ENCODE measurements around the gene CHN2.

DNA sequence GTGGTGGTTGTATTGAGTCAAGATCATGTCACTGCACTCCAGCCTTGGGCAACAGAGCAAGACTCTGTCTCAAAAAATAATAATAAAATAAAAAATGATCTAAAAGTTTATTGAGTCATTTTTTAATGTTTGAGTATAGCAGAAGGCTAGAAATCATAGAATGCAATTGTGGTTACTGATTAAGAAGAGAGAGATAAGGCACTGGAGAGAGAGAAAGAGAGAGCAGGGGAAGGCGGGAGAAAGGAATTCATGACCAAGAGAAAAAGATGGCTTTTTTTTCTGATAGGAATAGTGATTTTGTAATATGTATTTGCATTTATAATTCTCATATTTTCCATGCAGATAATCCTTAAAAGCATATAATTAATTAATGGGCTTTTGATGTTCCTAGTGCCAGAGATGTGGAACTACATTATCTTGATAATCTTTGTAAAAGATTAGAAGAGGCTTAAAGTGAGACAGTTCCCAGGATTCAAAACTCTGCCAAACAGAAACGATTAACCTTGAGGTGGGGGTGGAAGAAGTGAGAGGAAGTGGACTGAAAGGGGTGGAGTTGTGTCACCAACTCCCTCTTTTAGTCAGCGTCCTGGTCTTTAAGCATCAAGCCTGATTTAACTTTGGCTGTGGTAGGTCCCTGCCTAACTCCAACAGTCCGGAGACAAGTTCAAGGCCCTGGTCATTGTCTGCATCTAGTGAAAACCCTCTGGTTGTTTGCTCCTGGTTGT is 76.2 kb downstream of the CHN2 start:
- TF ChIP-seq, protein P1, sequence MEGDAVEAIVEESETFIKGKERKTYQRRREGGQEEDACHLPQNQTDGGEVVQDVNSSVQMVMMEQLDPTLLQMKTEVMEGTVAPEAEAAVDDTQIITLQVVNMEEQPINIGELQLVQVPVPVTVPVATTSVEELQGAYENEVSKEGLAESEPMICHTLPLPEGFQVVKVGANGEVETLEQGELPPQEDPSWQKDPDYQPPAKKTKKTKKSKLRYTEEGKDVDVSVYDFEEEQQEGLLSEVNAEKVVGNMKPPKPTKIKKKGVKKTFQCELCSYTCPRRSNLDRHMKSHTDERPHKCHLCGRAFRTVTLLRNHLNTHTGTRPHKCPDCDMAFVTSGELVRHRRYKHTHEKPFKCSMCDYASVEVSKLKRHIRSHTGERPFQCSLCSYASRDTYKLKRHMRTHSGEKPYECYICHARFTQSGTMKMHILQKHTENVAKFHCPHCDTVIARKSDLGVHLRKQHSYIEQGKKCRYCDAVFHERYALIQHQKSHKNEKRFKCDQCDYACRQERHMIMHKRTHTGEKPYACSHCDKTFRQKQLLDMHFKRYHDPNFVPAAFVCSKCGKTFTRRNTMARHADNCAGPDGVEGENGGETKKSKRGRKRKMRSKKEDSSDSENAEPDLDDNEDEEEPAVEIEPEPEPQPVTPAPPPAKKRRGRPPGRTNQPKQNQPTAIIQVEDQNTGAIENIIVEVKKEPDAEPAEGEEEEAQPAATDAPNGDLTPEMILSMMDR (IDR thresholded peaks at IDR 0.05): no peak
- TF ChIP-seq NFYB (CRISPR knock-in tag; conservative IDR thresholded peaks at IDR 0.05; ENCODE audit: low read depth): no peak
- TF ChIP-seq, protein P2, sequence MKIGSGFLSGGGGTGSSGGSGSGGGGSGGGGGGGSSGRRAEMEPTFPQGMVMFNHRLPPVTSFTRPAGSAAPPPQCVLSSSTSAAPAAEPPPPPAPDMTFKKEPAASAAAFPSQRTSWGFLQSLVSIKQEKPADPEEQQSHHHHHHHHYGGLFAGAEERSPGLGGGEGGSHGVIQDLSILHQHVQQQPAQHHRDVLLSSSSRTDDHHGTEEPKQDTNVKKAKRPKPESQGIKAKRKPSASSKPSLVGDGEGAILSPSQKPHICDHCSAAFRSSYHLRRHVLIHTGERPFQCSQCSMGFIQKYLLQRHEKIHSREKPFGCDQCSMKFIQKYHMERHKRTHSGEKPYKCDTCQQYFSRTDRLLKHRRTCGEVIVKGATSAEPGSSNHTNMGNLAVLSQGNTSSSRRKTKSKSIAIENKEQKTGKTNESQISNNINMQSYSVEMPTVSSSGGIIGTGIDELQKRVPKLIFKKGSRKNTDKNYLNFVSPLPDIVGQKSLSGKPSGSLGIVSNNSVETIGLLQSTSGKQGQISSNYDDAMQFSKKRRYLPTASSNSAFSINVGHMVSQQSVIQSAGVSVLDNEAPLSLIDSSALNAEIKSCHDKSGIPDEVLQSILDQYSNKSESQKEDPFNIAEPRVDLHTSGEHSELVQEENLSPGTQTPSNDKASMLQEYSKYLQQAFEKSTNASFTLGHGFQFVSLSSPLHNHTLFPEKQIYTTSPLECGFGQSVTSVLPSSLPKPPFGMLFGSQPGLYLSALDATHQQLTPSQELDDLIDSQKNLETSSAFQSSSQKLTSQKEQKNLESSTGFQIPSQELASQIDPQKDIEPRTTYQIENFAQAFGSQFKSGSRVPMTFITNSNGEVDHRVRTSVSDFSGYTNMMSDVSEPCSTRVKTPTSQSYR (CRISPR knock-in tag; IDR thresholded peaks at IDR 0.05): no peak
- no peak for TF ChIP-seq ZBTB21 (CRISPR knock-in tag; IDR thresholded peaks at IDR 0.05; ENCODE audit: borderline replicate concordance)
- no peak for TF ChIP-seq CREB1 (CRISPR knock-in tag; IDR thresholded peaks at IDR 0.05)
- TF ChIP-seq, protein P3, sequence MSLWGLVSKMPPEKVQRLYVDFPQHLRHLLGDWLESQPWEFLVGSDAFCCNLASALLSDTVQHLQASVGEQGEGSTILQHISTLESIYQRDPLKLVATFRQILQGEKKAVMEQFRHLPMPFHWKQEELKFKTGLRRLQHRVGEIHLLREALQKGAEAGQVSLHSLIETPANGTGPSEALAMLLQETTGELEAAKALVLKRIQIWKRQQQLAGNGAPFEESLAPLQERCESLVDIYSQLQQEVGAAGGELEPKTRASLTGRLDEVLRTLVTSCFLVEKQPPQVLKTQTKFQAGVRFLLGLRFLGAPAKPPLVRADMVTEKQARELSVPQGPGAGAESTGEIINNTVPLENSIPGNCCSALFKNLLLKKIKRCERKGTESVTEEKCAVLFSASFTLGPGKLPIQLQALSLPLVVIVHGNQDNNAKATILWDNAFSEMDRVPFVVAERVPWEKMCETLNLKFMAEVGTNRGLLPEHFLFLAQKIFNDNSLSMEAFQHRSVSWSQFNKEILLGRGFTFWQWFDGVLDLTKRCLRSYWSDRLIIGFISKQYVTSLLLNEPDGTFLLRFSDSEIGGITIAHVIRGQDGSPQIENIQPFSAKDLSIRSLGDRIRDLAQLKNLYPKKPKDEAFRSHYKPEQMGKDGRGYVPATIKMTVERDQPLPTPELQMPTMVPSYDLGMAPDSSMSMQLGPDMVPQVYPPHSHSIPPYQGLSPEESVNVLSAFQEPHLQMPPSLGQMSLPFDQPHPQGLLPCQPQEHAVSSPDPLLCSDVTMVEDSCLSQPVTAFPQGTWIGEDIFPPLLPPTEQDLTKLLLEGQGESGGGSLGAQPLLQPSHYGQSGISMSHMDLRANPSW (CRISPR knock-in tag; conservative IDR thresholded peaks at IDR 0.05; ENCODE audit: low read depth): no peak
- TF ChIP-seq SMAD3 (CRISPR knock-in tag; IDR thresholded peaks at IDR 0.05; ENCODE audit: borderline replicate concordance): no peak
- TF ChIP-seq KAT7 (CRISPR knock-in tag; IDR thresholded peaks at IDR 0.05; ENCODE audit: borderline replicate concordance): no peak
- no peak for TF ChIP-seq ATF1 (CRISPR knock-in tag; IDR thresholded peaks at IDR 0.05)
- TF ChIP-seq NFE2L1 (CRISPR knock-in tag; IDR thresholded peaks at IDR 0.05): no peak
- TF ChIP-seq GABPB1 (CRISPR knock-in tag; IDR thresholded peaks at IDR 0.05): no peak
- no peak for TF ChIP-seq OVOL2 (CRISPR knock-in tag; IDR thresholded peaks at IDR 0.05; ENCODE audit: borderline replicate concordance)
- TF ChIP-seq, protein P4, sequence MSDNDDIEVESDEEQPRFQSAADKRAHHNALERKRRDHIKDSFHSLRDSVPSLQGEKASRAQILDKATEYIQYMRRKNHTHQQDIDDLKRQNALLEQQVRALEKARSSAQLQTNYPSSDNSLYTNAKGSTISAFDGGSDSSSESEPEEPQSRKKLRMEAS (CRISPR knock-in tag; IDR thresholded peaks at IDR 0.05): no peak
- TF ChIP-seq, protein P5, sequence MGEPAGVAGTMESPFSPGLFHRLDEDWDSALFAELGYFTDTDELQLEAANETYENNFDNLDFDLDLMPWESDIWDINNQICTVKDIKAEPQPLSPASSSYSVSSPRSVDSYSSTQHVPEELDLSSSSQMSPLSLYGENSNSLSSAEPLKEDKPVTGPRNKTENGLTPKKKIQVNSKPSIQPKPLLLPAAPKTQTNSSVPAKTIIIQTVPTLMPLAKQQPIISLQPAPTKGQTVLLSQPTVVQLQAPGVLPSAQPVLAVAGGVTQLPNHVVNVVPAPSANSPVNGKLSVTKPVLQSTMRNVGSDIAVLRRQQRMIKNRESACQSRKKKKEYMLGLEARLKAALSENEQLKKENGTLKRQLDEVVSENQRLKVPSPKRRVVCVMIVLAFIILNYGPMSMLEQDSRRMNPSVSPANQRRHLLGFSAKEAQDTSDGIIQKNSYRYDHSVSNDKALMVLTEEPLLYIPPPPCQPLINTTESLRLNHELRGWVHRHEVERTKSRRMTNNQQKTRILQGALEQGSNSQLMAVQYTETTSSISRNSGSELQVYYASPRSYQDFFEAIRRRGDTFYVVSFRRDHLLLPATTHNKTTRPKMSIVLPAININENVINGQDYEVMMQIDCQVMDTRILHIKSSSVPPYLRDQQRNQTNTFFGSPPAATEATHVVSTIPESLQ (CRISPR knock-in tag; IDR thresholded peaks at IDR 0.05): no peak

All from WTC11 (cell line).